NCI-H128 (cell line): ENCODE measurements around the gene SNUPN.

Experiments
- DNase-seq: peaks from one replicate; lab custom pipeline; 2025; ENCODE audit not compliant: unreplicated experiment; lab: John Stamatoyannopoulos, UW

SNUPN gene

DNA sequence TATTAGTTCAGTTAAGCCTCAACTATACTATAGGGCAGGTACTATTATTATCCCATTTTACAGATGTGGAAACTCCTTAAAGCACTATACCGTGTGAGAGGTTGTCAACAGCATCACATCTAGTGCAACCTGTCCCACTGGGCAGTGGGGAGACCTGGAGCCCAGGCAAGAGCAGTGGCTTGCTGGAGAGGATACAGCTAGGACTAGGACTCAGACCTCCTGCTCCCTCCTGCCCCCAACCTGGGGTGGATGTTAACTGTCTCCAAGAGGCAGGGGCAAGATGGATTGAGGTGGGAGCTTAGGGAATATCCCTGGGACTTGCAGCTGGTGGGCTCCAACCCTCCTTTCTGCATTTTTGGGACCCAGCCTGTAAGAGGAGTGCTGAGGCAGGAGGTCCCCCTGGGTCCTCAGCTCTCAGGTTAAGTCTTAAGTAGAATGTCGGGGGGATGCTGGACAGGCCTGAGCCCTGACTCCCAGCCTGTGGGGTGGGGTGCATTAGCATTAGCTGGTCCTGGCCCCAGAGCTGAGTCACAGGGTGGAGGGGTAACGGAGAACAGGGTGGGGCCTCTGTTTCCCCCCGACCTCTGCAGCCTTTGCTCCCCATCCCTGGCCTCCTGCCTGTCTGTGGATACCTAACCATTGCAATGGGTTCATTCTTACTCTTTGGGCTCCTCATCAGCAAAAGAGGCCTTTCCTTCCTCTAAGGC is 28.8 kb upstream of the SNUPN start:
- DNase-seq: no peak

DNA sequence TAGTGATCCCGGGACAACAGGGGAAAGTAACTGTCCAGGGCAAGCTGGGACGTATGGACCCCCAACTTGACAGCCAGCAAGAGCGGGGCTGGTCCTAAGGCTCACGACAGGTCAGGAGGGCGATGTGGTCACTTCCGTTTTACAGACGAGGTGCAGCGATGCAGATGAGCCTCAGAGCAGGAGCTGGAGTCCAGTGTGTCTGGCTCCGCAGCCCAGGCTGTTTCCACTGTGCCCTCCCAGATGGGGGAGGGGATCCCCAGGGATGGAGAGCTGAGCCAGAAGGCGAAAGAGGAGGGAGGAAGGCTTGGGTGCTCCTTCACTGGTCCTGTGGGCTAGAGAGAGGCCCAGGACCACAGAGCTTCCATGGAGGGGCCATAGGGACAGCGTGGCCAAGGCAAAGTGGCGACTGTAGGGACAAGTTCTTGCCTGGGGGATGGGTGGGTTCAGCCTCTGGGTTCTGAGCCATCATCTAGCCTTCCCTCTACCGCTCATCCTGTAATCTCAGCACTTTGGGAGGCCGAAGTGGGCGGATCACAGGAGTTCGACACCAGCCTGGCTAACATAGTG is 27.9 kb upstream of the SNUPN start:
- no peak for DNase-seq

DNA sequence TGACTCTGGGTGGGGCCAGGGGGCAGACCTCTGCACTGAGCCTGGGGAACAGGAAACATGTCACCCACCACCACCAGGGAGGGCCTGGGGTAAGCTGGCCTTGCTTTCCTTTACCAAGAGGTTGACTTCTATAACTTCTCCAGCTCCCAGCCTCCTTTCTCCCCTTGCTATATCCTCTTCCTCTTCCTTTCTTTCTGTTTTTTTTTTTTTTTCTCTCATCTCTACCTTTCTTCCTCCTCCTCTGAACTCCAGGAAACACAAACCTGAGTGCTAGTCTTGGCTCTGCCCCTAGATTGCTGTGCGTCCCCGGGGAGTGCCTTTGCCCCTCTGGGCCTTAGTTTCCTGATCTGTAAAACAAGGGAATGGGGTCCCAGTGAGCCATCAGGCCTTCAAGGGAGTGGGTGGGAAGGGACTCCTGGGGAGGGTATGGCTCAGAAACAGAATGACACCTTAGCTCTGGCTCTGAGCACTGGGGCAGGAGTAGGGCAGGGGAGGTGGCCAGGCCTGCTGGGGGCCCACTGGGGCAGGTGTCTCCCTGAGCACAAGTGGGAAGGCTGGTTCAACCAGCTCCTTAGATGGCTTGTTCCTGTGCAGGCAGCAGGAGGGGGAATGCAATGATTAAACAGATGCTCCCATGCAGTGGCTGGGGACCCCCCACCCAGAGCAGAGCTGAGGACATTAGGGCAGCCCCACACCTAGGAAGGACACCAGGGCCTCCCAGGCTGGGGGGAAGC is 26.5 kb upstream of the SNUPN start:
- no peak for DNase-seq

DNA sequence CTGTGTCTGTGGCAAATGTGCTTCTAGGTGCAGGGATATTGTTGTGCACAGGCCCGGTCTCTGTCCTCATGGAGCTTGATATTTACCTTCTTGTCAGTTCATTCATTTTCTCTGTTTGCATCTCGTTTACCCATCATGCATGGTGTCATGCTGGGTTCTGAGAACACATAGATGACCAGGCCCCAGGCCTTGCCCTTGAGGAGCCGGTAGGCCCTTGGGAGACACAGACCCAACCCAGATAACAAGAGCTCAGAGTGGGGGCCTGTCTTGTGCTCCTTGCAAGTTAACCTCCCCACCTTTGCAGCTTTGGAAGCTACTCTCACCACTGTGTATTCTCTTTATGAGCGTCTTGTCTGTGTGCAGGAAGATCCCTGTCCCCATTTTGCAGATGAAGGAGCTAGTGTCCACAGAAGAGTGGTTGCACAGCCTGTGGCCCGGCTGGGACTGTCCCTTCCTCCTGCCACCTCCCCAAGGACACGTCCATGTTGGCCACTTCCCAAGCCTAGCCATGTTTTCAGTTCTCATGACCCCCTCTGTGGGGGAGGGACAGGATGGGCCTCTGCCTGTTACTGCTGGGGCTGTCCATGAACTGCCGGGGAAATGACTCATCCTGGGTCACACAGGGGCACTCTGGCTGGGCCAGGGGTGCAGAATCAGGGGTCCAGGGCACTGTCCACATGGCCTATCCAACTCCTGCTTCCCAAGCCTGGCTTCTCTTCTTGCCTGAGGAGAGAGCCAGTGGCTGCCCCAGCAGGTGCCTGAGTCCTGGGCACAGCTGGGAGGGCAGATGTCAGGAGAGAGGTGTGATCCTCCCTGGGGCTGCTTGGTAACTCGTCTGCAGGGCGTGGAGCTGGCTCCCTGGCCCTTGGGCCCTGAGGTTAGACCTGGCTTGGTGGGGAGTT is 25.6 kb upstream of the SNUPN start:
- no peak for DNase-seq

DNA sequence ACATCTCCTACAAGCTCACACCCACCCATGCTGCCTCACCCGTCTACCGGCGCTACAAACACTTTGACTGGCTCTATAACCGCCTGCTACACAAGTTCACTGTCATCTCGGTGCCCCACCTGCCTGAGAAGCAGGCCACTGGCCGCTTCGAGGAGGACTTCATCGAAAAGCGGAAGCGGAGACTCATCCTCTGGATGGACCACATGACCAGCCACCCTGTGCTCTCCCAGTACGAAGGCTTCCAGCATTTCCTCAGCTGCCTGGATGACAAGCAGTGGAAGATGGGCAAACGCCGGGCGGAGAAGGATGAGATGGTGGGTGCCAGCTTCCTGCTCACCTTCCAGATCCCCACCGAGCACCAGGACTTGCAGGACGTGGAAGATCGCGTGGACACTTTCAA is 24.3 kb upstream of the SNUPN start:
- DNase-seq: no peak

DNA sequence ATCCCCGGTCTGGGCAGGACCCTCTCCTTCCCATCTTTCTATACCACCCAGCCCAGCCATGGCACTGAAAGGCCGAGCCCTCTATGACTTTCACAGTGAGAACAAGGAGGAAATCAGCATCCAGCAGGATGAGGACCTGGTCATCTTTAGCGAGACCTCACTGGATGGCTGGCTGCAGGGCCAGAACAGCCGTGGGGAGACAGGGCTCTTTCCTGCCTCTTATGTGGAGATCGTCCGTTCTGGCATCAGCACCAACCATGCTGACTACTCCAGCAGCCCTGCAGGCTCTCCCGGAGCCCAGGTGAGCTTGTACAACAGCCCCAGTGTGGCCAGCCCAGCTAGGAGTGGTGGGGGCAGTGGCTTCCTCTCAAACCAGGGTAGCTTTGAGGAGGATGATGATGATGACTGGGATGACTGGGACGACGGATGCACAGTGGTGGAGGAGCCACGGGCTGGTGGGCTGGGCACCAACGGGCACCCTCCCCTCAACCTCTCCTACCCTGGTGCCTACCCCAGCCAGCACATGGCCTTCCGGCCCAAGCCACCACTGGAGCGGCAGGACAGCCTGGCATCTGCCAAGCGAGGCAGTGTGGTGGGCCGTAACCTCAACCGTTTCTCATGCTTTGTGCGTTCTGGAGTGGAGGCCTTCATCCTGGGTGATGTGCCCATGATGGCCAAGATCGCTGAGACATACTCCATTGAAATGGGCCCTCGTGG is 23.7 kb upstream of the SNUPN start:
- no peak for DNase-seq

DNA sequence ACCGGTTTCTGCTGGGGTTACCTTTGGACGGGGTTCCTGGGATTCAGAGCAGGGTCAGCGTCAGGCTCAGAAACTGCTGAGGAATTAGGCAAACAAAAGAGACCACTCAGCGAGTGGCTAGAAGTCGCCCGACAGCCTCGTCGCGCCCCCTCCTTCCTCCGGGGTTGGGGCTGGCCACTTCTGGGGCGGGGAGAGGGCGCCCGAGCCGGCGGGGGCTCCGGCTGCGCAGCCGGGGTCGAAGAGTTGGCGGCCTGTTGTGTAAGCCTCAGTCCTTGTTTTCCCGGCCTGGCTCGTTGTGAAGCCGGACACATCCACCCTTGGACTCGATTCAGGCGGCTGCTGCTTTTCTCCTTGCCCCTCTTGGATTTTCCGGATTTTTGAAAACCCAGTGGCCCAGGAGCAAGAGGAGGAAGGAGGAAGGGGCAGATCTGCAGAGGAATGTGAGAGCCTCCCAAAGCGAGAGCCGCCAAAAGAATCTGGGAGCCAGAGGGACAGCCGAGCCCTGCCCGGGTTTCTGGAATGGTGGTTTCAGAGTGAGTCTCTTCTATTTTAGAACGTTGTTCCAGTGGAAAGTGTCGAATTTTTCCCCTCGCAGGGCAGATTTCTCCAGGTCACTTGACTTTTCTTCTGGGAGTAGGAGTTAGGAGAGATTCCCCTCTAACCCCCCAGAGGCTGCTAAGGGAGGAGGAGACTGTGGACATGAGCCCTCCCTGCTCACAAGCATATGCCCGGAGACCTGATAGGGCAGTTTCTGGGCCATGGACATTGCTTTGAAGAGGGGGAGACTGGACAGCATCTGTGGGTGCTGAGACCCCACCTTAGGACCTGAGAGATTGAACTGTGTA is 22.9 kb upstream of the SNUPN start:
- DNase-seq: no peak

DNA sequence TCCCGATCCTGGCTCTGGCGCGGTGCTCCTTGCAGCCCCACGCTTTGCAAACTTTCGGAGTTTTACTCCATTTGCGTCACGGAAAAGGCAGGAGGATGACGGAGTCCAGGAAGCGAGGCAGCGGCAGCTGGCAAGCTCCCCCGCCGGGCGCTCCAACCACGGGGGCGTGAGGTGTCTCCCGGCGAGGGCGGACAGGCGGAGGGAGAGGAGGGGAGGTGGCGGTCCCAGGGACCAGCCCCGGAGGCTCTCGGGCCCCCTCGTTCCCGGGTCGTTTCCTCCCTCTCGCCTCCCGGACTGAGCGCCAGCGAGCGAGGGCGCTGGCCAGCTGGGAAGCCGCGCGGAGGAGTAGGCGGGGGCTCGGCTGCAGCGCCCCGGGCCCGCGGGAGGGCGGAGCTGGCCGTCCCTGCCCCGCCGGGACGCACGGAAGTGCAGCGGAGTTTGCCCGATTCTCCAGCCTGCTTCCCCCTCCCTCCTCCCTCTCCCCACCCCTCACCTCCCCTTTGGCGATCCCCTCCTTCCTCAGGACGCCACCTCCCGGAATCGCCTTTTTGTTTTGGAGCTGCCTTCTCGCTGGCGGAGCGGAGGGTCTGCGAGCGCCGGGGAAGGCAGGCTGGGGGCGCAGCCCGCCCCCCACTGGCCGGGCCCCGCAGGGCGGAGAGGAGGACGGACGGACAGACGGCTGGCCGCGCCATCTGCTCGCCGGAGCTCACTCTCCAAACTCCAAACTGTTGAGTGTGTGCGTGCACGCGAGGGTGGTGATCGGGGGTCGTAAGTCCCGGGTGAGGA is 22.0 kb upstream of the SNUPN start, which contains the start of gene SNX33:
TSS of gene SNX33 (plus strand) at position 543 of the 786 bp plus-strand sequence. CDS start 1,191 bp downstream, outside the sequence.
- DNase-seq: no peak

DNA sequence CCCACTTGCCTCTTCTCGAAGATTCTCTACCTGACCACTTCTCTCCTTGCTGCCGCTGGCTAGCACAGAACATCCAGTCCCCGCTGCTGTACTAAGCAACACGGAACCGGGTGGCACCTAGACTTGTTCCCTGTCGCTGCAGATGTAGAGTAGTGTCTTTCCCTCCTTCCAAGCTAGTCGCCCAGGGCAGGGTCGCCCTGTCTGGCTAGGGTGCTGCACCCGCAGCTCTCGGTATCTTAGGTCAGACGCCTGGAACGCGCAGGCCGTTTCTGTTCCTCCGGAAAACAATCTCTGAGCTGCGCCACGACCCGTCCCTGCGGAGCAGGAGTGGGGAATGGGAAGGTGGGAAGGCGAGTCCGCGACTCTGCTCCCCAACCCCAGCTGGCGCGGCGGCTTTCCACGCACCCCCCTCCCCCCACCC is 21.4 kb upstream of the SNUPN start:
- DNase-seq: no peak

DNA sequence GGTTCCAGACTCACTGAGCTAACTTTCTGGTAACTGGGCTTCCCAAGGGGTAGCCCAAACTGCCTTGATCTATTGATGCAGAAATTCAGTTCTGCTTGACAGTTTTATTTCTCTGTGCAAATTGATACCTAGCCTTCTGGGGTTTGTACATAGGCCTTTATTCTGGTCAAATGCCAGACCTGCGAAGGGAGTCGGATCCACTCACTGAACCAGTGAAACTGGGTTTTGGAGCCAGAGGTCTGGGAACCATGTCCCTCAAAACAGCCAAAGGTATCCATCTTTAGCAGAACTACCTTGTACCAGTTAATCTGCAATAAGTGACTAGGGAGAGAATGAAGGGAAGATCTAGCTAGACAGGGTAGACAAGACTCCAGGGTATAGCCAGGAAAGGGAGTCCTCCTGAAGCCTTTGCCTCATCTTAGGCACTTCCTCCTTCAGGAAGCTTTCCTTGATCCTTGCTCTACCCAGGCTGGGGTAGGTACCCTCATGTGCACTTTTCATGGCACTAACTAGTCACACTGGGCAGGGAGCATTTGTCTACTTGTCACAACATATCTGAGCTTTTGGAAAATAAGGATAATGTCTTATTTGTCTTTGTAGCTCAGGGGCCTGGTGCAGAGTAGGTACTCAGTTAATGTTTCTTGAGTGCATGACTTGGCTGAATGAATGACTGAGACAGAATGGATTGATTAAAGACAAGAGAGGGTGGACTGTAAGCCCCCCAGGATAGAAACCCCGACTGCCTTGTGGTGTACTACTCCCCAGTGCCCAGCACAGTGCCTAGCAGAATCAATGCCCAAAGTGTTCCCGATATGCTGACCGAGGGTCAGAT is 20.8 kb upstream of the SNUPN start:
- DNase-seq: no peak

DNA sequence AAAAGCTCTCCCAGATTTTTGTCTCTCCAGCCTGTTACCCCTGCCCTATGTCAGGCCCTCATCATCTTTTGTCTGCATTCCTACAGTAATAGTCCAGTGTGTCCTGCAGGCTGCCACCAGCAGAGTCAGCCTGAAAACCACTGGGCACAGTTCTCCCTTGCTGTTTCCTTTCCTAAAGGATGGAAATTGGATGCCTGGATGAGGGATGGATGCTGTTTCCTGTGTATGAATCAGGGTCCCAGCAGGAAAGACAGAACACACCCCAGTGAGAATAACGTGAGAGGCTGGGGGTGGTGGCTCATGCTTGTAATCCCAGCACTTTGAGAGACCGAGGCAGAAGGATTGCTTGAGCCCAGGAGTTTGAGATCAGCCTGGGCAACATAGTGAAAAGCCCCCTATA is 18.9 kb upstream of the SNUPN start:
- no peak for DNase-seq

DNA sequence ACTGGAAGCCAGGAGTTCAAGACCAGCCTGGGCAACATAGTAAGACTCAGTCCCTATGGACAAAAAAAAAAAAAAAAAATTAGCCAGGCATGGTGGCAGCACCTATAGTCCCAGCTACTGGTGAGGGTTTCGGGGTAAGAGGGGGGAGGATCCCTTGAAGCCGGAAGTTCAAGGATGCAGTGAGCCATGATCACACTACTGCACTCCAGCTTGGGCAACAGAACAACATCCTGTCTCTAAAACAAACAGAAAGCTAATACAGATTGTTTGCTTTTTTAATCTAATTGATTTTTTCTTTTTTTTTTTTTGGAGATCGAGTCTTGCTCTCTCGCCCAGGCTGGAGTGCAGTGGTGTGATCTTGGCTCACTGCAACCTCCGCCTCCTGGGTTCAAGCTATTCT is 16.1 kb upstream of the SNUPN start:
- DNase-seq: no peak

DNA sequence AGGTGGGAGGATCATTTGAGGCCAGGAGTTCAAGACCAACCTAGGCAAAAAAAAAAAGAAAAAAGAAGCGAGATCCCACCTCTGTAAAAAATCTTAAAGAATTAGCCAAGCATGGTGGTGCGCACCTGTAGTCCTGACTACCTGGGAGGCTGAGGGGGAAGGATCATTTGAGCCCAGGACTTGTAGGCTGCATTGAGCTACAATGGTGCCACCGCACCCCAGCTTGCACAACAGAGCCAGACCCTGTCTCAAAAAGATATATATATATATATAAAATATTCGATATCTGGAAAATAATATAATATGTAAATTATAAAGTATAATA is 15.6 kb upstream of the SNUPN start:
- no peak for DNase-seq

DNA sequence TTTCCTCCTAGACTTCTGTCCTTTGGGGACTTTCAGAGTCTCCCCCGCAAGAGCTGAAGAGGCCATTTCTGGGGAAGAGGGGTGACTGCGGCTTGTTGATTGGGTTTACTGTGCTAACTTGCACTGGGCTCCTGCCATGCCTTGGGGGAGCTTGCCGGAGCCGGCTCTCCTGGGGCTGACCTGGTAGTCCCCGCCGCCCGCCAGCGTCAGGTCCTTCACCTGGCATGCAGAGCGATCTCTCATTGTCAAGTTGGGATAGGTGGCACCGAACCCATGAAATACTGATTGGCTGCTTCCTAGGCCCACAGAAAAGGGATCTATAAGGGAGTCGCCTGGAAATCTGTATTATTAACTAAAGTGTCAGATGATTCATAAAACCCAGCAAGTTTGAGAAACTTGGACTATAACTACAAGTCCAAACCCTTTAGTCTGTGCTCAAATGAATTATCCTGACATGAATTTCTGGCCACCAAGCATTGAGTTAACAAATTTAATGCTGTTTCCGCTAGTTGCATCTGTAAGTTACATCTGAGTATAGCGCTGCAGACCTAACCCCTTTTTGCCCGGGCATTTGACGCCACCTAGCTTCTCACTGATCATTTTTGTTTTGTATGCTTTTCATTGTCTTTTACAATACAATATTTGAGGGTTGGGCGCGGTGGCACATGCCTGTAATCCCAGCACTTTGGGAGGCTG is 15.1 kb upstream of the SNUPN start:
- peak; percentile 32 for DNase-seq

DNA sequence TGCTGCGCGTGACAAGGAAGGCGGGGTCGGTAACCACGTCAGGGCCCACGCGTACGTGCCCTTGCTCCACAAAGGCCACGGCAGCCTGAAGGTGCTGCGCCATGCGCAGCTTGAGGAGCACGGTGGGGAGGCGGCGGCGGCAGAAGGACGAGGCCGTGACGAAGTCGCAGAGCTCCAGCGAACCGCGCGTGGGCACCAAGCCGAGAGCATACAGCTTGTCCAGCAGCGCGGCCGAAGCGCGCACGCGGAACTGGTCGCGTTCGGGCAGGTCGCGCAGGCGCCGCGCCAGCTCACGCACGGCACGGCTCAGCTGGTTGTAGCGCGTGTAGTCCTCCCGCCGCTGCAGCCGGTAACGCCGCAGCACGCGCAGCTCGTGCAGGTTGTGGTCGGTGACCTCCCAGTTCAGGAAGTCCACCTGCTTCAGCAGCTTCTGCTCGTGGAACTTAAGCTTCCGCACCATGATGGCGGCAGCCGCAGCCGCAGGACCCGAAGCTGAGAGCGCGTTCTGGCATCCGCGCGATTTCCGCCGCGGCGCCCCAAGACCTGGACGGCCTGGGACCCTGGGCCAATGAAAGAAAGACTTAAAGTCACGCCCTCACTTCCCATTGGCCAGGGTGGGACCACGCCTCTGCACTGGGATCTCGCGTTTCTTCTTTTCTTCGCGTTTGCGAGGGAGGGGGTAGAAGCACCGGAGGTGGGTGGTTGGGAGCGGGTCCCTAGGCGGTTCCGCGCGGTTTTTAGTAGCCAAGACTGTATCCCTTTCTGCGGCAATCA is 14.4 kb upstream of the SNUPN start, which contains the start of gene IMP3:
TSS of gene IMP3 (minus strand) at position 516 of the 774 bp plus-strand sequence. CDS start at position 460, 56 bp downstream.
- DNase-seq: peak; percentile 80

DNA sequence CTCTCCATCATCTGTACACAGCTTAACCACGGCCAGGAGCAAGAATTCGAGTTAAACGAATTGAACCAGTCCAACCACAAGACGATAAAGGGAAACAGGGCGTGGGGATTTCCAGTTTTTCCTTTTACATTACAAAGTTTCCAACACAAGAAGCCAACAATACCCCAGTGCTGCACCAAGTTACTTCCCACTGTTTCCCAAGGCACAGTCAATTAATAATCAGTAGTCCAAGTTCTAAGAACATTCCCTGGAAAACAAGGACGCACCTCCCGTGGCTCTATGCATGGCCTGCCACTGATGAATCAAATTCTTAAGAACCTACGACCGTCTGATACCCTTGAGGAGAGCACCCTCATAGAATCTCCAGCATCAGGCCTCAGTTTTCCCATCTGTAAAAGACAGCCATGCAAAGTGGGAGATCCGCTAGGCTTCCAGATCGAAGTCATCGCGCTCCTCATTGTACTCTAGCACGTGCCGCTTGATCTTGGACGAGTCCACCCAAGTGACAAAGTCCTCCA is 13.7 kb upstream of the SNUPN start:
- no peak for DNase-seq
